GM21825 (cell line): ENCODE data around the gene LILRB2.
"Not testable (repeated sequence)": the region's sequence is repeated elsewhere in the genome, so short reads cannot be mapped to it uniquely, and the experiment has no call there.

Experiments used
- ATAC-seq: cut with Tn5 transposase; IDR thresholded peaks from one replicate; pipeline ENCODE4 v1.9.1; 2021; ENCODE audit warnings: mild to moderate bottlenecking, moderate library complexity; ENCODE audit not compliant: unreplicated experiment

The LILRB2 gene

DNA sequence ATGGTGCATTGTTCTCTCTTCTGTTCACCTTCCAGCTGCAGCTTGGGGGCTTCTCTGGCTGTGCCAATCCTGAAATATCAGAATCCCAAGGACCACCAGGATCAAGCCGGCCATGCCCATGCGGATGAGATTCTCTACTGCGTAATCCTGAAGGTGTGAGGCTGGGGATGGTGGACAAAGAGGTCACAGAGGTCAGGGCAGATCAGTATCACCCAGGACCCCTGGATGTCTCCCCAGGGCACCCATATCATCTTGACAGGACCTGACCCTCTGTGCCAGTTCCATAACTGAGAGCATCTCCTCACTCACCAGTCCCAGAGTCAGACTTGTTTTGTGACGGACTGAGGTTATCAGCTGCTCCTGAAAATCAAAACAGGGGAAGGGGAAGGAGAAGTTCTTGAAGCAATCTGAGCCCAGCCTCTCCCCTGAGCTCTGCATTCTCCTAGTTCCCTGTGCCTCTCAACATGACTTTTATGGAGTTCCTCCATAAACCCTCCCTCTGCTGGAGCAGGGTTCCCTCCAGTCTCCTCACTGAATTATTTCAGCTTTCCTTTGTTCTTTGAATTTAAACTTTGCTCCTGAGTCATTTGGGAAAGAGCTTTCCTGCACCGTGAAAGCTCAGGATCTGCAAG lies 26.6 kb upstream of the LILRB2 start:
- no peak for ATAC-seq

DNA sequence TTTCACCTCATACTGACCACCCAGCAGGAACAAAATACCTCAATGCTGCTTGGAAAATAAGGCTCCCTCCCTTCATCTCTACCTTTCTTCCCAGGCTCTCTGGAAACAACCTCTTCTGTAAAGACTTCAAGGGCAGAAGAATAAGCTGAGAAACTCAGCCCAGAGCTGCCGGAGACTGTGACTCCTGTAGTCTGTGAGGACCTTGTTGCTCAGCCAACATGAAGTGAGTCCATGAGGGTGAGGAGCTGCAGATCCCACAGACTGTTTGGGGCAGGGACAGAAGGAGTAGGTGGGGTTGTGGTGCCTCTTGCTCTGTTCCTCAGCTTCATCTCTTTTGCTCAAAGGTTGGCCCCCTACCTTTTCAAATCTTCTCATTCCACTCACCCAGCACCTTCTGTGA lies 24.2 kb upstream of the LILRB2 start:
- ATAC-seq, result no peak

DNA sequence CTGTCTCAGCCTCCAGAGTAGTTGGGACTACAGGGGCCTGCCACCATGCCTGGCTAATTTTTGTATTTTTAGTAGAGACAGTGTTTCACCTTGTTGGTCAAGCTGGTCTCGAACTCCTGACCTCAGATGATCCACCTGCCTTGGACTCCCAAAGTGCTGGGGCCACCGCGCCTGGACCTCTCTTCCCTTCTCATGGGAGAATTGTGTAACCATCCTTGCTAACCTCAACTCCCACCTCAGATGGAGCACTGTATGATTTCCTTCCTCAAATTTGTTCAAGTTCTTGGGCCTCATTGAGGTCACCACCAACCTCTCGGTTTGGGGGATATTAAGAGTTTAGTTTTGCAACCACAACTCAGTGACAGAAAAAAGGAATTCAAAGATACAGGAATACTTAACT lies 21.3 kb upstream of the LILRB2 start:
- ATAC-seq, result no peak

DNA sequence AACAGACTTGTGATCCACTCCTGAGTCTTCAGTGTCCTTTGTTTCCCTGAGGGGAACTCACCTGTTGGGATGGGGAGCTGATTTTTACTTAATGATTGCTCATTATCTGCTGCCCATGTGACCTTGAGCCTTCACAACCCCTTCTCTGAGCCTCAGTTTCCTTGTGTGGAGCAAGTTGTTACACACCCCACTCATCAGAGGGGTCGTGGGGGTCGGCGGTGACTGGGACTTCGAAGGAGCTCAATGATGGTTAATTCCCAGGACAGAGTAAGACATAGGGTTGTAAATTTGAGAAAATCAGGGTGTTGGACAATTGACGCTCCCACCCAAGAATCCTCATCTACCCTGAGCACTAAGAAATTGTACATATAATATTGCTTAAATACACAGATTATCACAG lies 18.6 kb upstream of the LILRB2 start:
- ATAC-seq, result no peak

DNA sequence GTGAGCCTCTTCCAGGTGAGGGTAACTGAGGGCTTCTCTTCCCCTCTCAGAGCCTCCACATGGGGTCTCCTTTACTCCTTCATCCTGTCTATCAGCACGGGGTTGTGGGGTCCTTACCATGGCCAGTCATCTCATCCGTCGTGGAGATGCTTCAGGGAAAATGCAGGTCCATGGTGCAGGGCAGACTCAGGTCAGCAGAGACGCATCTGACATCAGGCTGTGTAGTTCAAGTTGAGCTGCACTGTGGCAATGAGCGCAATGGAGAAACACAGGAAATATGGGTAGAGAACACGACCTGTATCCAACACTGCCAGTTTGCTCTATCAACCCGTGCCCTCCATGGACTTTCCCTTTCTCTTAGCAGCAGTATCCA lies 18.2 kb upstream of the LILRB2 start:
- no peak for ATAC-seq

DNA sequence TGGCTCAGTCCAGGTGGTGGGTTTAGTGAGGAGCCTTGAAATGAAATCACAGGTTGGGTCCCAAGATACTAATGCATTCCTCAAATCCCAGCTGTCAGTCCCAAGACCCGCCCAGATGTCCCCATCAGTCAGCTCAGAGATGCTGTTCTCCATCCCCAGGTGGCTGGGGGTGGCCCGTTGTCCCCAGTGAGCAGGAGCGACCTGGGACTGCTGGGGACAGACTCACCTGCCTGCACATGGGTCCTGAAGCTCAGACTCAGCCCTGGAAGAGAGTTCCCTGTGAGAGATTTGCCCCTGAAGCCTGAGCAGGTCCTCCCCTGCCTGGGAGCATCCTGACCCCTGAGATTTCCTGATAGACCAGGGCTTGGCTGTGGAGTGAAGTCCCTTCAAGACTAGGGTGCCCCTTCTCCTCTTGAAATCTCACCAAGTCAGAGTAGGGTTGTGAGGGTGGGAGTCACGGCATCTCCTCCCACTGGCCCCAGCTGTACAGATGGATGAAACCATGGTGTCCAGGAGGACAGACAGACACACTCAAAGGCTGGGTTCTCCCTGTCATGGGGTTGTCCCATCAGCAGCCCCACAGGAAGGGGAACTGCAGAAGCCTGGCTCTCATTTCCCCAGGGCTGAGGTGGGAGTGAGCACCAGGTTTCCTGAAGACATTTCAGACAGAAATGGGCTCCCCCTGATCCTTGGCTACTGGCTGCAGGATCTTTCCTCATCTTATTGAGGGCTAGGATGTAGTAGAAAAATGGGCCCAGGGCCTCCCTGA lies 17.6 kb upstream of the LILRB2 start:
- ATAC-seq, result no peak

DNA sequence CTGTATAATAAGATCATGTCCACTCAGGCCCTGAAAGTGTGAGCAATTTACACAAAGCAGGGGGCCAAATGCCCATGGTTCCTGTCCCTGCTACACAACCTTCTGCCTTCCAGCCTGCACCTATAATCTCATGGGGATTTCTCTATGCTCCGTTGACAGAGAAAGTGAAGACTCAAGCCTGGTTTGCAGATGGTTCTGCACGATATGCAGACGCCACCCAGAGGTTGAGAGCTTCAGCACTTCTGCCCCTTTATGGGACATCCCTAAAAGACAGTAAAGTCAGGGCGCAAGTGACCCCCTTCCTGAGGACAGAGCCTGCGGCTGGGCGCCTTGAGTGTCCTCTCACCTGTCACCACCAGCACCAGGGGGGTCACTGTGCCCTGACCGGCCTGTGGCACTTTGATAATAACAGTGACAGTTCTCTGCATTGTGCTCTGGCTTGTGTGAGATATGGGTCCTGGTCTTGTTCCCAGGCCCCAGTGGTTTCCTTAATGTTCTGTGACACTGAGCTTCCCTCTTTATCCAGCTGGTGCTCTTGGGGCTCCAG lies 16.9 kb upstream of the LILRB2 start:
- no peak for ATAC-seq

DNA sequence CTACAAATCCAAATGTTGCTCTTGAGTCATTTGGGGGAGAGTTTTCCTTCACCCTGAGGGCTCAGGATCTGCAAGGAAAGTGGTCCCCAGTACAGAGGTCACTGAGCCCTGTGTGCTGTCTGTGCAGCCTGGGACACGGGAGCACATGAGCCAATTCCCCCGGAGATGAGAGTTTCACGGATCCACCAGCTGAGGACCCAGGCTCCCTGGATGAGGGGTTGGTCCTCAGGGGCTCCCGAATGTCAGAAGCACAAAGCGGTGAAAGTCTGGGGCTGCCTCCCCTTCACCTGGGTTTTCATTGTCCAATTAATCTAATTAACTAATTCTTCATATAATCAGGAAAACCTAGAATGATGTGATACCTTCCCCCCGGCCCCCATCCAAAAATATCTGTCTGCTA lies 13.6 kb upstream of the LILRB2 start:
- no peak for ATAC-seq

DNA sequence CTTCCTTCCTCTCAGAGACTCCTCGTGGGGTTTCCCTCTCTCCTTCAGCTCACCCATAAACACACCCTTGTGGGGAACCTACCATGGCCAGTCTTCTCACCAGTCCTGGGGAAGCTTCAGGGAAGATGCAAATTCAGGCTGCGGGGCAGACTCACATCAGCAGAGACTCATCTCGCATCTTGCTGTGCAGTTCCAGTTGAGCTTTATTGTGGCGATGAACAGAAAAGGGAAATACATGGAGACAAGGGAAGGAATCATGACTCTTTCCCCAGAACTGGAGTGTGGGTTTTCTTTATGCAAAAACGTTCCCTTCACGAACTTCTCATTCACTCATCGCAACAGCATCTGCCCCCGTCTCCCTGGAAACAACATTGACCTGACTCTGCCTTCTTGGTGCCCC lies 8.2 kb upstream of the LILRB2 start:
- not testable (repeated sequence) for ATAC-seq

DNA sequence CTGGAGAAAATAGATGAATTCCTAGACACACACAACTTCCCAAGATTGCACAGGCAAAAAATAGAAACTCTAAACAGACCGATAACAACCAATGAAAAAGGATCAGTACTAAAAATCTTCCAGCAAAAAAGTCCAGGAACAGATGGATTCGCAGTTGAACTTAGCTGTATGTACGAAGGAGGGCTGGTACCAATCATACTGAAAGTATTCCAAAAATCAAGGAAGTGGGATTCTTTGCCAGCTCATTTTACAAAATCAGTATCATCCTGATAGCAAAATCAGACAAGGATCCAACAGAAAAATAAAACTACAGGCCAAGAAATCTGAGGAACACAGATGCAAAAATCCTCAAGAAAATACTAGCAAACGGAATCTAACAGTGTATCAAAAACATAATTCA lies 6.5 kb upstream of the LILRB2 start:
- ATAC-seq, result no peak

DNA sequence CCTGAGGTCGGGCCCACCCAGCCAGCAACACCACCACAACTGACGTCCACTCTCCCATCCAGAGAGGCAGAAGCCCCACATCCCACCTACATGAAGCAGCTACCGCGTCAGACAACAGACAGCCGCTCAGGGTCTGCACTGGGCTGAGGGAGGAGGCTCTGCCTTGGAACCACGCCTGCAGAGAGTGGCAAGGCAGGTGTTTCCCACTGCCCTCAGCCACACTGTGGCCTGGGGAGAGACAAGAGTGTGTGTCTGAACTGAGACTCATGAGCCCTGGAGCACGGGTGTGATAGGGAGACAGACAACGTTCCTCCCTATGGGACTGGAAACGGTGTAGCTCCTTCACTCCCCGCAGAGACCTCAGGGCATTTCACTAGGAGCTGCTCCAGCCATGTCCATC lies 5.4 kb upstream of the LILRB2 start:
- not testable (repeated sequence) for ATAC-seq

DNA sequence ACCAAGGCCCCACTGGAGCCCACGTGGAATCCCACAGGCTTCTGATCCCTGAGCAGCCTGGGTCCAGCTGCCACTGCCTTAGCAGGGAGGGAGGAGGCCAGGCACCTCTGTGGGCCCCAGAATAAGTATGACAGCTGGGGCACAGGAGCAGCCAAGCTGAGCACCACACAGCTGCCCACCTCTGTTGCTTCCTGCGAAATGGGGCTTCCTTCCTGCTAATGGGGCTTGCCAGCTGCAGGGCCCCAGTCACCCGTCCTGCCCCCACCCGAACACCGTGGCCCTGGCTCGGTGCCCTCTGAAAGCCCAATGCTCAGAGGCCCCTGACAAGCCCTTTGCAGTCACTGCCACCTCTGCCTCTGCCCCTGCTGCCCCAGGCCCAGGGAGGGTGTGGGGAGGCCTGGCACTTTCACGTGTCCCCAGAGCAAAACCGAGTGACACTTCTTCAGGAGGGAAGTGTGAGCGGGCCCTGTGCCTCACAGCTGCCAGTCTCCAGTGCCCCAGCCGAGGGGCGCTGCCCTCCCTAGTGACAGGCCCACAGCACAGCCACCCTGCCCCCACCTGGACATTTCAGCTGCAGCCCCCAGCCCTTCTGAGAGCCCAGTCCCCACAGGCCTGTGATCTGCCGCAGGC lies 4.6 kb upstream of the LILRB2 start:
- peak; percentile 45 for ATAC-seq

DNA sequence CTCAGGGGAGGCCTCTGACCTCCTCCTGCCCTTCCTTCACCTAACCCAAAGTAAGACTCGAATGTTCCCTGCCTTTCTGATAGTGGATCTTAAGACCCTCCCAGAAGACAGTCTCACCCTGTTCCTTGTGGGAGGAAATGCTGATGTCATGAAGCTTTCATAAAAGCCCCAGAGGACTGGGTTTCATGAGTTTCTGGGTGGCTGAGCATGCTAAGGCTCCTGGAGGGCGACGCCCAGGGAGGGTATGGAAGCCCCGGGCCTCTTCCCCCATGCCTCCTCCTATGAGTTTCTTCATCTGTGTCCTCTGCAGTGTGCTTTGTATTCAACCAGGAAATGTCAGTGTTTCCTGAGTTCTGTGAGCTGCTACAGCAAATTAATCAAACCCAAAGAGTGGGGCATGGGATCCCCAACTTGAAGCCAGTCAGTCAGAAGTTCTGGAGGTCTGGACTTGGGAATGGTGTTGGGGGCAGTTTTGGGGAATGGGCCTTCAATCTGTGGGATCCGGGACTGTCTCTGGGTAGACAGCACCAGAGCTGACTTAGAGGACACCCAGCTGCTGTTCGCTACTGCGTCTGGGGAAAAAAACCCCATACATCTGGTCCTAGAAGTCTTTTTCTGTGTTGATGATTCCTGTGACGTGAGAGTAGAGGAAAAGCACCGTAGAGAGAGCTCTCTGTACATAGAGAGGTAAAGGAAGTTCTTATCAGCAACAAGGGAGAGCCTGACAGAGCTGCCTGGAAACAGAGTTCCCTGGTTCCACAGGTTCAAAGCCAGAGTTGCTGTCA lies 2.0 kb upstream of the LILRB2 start:
- ATAC-seq, result no peak

DNA sequence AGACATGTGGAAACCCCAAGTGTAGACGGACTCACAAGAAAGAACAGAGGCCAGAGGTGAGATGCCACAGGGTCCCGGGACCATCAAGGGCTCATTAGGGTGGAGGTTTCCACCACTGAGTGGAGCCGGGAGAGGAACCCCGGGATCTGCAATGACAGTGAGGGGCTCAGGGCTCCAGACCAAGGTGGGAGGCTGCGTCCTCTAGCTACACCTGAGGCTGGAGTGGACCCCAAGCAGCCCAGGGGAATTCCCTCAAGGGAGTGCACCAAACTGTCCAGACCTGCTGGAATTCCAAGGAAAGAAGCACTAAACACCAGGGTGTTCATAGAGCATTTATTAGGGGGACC lies 792 bp upstream of the LILRB2 start:
- not testable (repeated sequence) for ATAC-seq

DNA sequence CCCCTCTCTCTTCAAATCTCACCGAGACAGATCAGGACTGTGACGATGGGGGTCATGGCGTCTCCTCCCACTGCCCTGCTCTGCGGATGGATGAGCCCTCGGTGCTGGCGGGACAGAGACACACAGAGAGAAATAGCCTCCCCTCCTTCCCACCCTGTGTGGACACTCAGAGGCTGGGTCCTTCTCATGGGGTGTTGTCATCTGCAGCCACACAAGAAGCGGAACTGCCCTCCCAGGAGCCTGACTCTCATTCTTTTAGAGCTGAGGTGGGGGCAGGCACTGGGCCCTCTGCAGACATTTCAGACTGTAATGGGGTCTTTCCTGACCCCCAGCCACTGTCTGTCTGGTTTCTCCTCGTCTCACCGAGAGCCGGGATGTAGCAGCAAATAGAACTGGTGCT lies 469 bp downstream of the LILRB2 start:
- ATAC-seq, result not testable (repeated sequence)

DNA sequence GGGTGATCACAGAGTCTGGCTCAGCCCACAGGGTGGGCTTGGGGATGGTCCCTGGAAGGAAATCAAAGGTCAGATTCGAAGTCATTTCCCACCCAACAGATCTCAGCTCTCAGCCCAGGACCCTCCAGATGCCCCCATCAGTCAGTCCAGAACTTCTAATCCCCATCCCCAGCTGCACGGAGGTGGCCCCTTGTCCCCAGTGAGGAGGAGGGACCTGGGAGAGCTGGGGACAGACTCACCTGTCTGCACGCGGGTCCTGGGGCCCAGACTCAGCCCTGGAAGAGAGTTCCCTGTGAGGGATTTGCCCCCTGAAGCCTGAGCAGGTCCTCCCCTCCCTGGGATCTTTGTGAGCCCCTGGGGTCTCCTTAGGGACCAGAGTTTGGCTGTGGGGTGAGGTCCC lies 885 bp downstream of the LILRB2 start:
- not testable (repeated sequence) for ATAC-seq

DNA sequence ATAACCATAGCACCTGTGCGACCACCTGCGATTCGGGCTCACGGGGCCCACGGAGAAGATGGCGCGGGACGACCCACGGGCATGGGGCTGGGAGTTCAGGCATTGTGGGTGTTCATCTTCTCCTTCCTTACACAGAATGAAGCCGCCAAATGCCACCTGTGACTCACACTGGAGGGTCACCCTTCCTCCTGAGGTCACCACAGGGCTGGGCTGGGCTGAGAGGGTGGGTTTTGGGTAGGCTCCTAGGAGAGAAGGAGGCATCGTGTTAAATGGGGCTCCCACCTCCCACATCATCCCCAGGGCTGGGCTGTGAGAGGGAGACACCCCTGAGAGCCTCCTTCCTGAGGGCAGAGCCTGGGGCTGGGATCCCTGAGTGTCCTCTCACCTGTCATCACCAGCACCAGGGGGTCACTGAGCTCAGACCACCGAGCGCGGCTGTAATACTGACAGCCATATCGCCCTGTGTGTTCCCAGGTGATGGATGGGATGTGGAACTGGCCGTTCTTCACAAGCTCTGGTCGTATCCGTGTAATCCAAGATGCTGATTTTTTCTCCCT lies 1.4 kb downstream of the LILRB2 start:
- no peak for ATAC-seq

DNA sequence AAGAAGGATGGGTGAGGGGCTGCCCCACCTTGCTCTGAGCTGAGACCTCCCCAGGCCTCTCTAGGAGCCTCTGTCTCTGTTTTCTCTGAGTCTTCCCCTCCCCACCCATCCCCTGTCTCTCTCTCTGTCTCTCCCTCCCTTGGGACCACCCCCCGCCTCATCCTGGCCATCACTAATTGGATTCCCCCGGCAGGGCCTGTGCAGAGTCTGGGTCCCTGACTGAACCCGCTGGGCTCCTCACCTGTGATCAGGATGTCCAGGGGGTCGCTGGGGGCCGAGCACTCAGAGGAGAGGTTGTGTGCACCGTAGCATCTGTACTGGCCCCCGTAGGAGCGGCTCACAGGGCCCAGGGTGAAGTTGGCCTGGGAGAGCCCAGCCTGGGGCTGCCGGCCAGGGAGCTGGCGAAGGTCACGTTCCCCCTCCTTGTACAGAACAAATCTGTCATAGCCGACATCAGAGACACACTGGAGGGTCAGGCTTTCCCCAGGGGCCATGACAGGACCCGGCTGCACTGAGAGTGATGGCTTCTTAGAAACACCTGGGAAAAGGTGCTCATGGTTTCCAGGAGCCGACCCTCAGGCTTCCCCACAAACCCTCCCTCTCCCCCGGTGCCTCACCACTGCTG lies 2.2 kb downstream of the LILRB2 start:
- not testable (repeated sequence) for ATAC-seq

DNA sequence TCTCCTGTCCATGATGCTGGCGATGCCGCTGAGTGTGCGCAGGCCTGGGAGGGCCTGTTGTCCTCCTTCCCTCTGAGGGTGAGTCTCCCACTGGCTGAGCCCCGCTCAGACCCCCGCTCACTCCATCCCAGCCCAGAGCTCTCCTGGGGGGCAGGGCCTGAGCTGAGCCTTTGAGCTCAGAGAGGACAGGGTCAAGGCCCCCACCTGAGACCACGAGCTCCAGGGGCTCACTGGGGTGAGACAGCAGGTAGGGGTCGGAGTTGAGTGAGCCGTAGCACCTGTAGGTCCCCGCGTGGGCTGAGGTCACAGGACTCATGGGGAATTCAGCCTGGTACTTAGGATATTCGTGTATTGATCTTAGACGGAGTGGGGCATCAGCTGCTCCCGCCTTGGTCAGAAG lies 2.9 kb downstream of the LILRB2 start:
- not testable (repeated sequence) for ATAC-seq

DNA sequence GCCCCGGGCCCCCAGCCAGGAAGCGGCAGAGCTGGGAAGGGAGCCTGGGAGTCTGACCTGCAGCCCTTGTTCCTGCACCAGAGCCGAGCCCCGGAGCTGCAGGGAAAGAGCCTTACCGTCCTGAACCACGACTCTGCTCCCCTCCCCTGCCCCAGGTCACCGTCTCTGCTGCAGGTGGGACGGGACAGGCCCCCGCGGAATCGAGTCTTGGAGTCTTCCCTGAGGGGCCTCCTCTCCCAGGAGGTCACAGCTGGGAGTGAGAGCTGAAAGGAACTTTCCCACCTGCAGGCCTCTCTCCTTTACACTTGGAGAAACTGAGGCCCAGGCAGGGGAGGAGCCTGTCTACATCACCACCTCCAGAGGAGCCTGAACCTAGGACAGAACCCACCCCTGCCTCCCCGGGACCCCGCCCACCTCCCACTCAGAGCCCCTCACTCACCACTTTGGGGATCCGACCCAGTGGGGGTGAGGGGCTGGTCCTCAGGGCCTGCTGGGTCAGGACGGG lies 3.7 kb downstream of the LILRB2 start:
- not testable (repeated sequence) for ATAC-seq
